Trophoblast cell (in vitro differentiated cells and primary cell): Measurements from ENCODE around the gene CSF3R.

Experiments used
- DNase-seq, 2 donors: peaks; one replicate each; pipeline ENCODE4 v3.0.0-alpha.2; 2016
- H2AFZ ChIP-seq: 2 replicates; pipeline ENCODE4 v1.6.1; 2013; ENCODE audit warnings: low read length, moderate library complexity, mild to moderate bottlenecking; ENCODE audit not compliant: insufficient read depth, poor library complexity
- H2AK5ac ChIP-seq: 2 replicates; pipeline ENCODE4 v1.6.1; 2013; ENCODE audit warnings: mild to moderate bottlenecking, low read length
- H2BK120ac ChIP-seq: 2 replicates; pipeline ENCODE4 v1.6.1; 2013; ENCODE audit warnings: low read length, mild to moderate bottlenecking, moderate library complexity; ENCODE audit not compliant: insufficient read depth, poor library complexity
- H2BK12ac ChIP-seq: 2 replicates; pipeline ENCODE4 v1.6.1; 2013; ENCODE audit warnings: mild to moderate bottlenecking, low read length, moderate library complexity
- H2BK5ac ChIP-seq: 2 replicates; pipeline ENCODE4 v1.6.1; 2013; ENCODE audit warnings: low read length, low read depth, moderate library complexity, mild to moderate bottlenecking; ENCODE audit not compliant: poor library complexity
- H3K14ac ChIP-seq: 2 replicates; pipeline ENCODE4 v1.6.1; 2013; ENCODE audit warnings: mild to moderate bottlenecking, low read length
- H3K18ac ChIP-seq: 2 replicates; pipeline ENCODE4 v1.6.1; 2013; ENCODE audit warnings: mild to moderate bottlenecking, low read length
- H3K23ac ChIP-seq: 2 replicates; pipeline ENCODE4 v1.6.1; 2013; ENCODE audit warnings: low read length
- H3K27ac ChIP-seq: 2 replicates; pipeline ENCODE4 v1.5.1; 2013; ENCODE audit warnings: low read depth, mild to moderate bottlenecking, inconsistent platforms, low read length, moderate library complexity
- H3K27me3 ChIP-seq: 2 replicates; pipeline ENCODE4 v1.6.1; 2013; ENCODE audit warnings: inconsistent platforms, mild to moderate bottlenecking, low read length, moderate library complexity; ENCODE audit not compliant: insufficient read depth
- H3K36me3 ChIP-seq, 2 experiments: 1 replicate in 1 of 2; 2 replicates in 1 of 2; pipeline ENCODE4 v1.6.1; 2013; ENCODE audit warnings: low read length in 2 of 2, mild to moderate bottlenecking in 2 of 2, moderate library complexity in 1 of 2; ENCODE audit not compliant: insufficient read depth in 2 of 2, control insufficient read depth in 1 of 2
- H3K4ac ChIP-seq: 2 replicates; pipeline ENCODE4 v1.6.1; 2013; ENCODE audit warnings: low read depth, mild to moderate bottlenecking, low read length, moderate library complexity
- H3K4me1 ChIP-seq, 2 experiments: 1 replicate in 1 of 2; 2 replicates in 1 of 2; pipeline ENCODE4 v1.6.1; 2013; ENCODE audit warnings: low read length in 2 of 2, mild to moderate bottlenecking in 2 of 2, moderate library complexity in 1 of 2; ENCODE audit not compliant: insufficient read depth in 2 of 2, control insufficient read depth in 1 of 2
- H3K4me2 ChIP-seq: 2 replicates; pipeline ENCODE4 v1.6.1; 2013; ENCODE audit warnings: inconsistent platforms, mild to moderate bottlenecking, low read length, moderate library complexity
- H3K4me3 ChIP-seq: 2 replicates; pipeline ENCODE4 v1.5.1; 2013; ENCODE audit warnings: mild to moderate bottlenecking, low read depth, low read length, inconsistent platforms
- H3K79me1 ChIP-seq: one replicate; pipeline ENCODE4 v1.6.1; 2013; ENCODE audit warnings: low read length
- H3K79me2 ChIP-seq: 2 replicates; pipeline ENCODE4 v1.6.1; 2013; ENCODE audit warnings: low read length, mild to moderate bottlenecking; ENCODE audit not compliant: control insufficient read depth, insufficient read depth, poor library complexity
- H3K9ac ChIP-seq: 2 replicates; pipeline ENCODE4 v1.6.1; 2013; ENCODE audit warnings: mild to moderate bottlenecking, low read length
- H3K9me3 ChIP-seq: 2 replicates; pipeline ENCODE4 v1.6.1; 2013; ENCODE audit warnings: low read depth, mild to moderate bottlenecking, control low read depth, inconsistent platforms, low read length; ENCODE audit not compliant: insufficient read depth
- H4K12ac ChIP-seq: 2 replicates; pipeline ENCODE4 v1.6.1; 2013; ENCODE audit warnings: low read depth, mild to moderate bottlenecking, low read length, moderate library complexity
- H4K8ac ChIP-seq: 2 replicates; pipeline ENCODE4 v1.6.1; 2013; ENCODE audit warnings: low read depth, mild to moderate bottlenecking, low read length, moderate library complexity
- H4K91ac ChIP-seq: one replicate; pipeline ENCODE4 v1.6.1; 2013; ENCODE audit warnings: low read depth, mild to moderate bottlenecking, low read length, moderate library complexity
- WGBS: extraction: QIAGEN DNeasy Blood & Tissue Kit; methylation state at CpG from one replicate; pipeline ENCODE4 v1.1.7; 2013; ENCODE audit warnings: missing lambda C conversion rate; ENCODE audit not compliant: insufficient read length, insufficient coverage; ENCODE audit errors: extremely low coverage; 5-methylcytosine and 5-hydroxymethylcytosine counted together

The CSF3R gene

DNA sequence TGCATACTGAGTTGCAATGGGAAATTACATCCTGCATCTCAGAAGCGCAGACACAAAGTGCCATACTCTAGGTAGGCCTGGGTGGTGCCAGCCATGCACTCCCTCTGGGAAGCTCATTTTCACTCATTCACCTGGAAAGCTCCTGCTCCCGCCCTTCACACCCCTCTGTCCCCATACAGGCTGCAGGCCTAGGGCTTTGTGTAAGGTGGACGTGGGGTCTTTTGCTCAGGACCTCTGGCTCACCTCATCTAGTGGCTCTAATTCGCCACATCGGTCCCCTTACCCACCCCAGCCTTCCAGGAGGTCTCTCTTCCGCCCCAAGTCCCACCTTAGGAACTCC, 19.3 kb downstream of the CSF3R start:
- peak overlapping the region; percentile 78 for H3K4me2 ChIP-seq
- peak overlapping the region; percentile 97 for H4K8ac ChIP-seq
- no peaks in the 10 kb centered on the region for H3K9me3 ChIP-seq
- H3K23ac ChIP-seq = no peak overlapping the region
- no peaks in the 10 kb centered on the region for H3K27me3 ChIP-seq
- peak overlapping the region; percentile 71 for H3K4ac ChIP-seq
- H3K4me3 ChIP-seq = peak overlapping the region; percentile 89
- peak overlapping the region; percentile 85 for H2BK120ac ChIP-seq
- peak overlapping the region; percentile 72 for H2AK5ac ChIP-seq
- H3K18ac ChIP-seq = peak overlapping the region; percentile 85
- H4K91ac ChIP-seq = peak overlapping the region; percentile 98
- DNase-seq = no peak
- peak overlapping the region; percentile 86 for H3K14ac ChIP-seq
- peaks cover 4 to 5% of the 10 kb centered on the region in 2 experiments for H3K4me1 ChIP-seq
- H3K79me1 ChIP-seq = peaks cover 13% of the 10 kb centered on the region
- no CpG with 5 or more reads among the region's 6 CpGs for WGBS
- peaks cover 25 to 37% of the 10 kb centered on the region in 2 experiments for H3K36me3 ChIP-seq
- H2BK12ac ChIP-seq = peak overlapping the region; percentile 2
- peak overlapping the region; percentile 70 for H2BK5ac ChIP-seq
- H3K9ac ChIP-seq = peak overlapping the region; percentile 87
- H4K12ac ChIP-seq = peak overlapping the region; percentile 86
- H3K27ac ChIP-seq = peak overlapping the region; percentile 78
- peaks cover 8% of the 10 kb centered on the region for H3K79me2 ChIP-seq
- peak overlapping the region; percentile 90 for H2AFZ ChIP-seq

DNA sequence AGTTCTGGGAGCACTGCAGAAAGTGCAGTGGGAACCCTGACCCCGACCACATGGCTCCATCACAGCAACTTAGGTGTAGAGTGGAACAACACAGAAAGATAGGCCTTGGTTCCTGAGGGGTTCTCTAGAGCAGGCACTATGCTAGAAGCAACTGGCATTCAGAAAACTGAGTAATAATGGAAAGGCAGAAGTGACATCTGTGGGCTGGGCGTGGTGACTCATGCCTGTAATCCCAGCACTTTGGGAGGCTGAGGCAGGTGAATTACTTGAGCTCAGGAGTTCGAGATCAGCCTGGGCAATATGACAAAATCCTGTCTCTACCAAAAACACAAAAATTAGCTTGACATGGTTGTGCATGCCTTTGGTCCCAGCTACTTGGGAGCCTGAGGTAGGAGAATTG, 23.8 kb downstream of the CSF3R start:
- Histone ChIP-seq H3K4me2 (no peak overlapping the region), H4K8ac (no peak overlapping the region), H2BK120ac (no peak overlapping the region), H3K79me2 (peaks cover 6% of the 10 kb centered on the region), H4K91ac (no peak overlapping the region), H3K9me3 (no peaks in the 10 kb centered on the region), H3K27me3 (no peaks in the 10 kb centered on the region), H3K9ac (no peak overlapping the region), H4K12ac (no peak overlapping the region), H3K79me1 (peaks cover 6% of the 10 kb centered on the region), H2AFZ (no peak overlapping the region), H3K36me3 (peaks cover 39 to 64% of the 10 kb centered on the region in 2 experiments), H2BK5ac (no peak overlapping the region), H2BK12ac (no peak overlapping the region), H3K18ac (no peak overlapping the region), H3K4me3 (no peak overlapping the region), H3K4ac (no peak overlapping the region), H2AK5ac (no peak overlapping the region), H3K14ac (no peak overlapping the region), H3K23ac (no peak overlapping the region), H3K4me1 (peaks cover 0 to 2% of the 10 kb centered on the region in 2 experiments), H3K27ac (no peak overlapping the region)
- no CpG with 5 or more reads among the region's 3 CpGs for WGBS
- no peak for DNase-seq

DNA sequence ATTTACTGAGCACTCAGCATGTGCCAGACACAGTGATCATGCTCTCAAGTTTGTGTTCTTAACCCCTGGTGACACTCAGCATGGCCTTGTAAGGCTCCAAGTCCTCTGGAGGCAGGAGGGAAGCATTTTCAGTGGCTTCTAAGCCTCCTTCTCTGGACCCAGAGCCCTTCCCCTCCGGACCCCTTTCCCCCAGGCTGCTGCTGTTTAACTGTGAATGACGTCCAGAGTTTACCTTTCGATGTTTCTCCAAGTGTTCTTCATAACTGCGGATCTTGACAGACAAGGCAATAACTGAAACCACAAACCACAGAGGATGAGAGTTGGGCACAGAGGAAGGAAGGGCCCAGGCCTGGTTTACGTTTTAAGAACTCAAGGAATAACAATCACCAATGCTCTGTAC, 25.0 kb downstream of the CSF3R start:
- Histone ChIP-seq H3K27ac (no peak overlapping the region), H3K79me1 (no peaks in the 10 kb centered on the region), H4K8ac (no peak overlapping the region), H2BK120ac (no peak overlapping the region), H4K91ac (no peak overlapping the region), H3K4me3 (no peak overlapping the region), H2BK12ac (no peak overlapping the region), H3K79me2 (no peaks in the 10 kb centered on the region), H3K9me3 (no peaks in the 10 kb centered on the region), H3K14ac (no peak overlapping the region), H2BK5ac (no peak overlapping the region), H2AFZ (no peak overlapping the region), H3K4me2 (no peak overlapping the region), H3K23ac (no peak overlapping the region), H3K4ac (no peak overlapping the region), H4K12ac (no peak overlapping the region), H3K36me3 (peaks cover 39 to 64% of the 10 kb centered on the region in 2 experiments), H3K18ac (no peak overlapping the region), H2AK5ac (no peak overlapping the region), H3K9ac (no peak overlapping the region), H3K4me1 (no peaks in the 10 kb centered on the region), H3K27me3 (no peaks in the 10 kb centered on the region)
- no CpG with 5 or more reads among the region's 5 CpGs for WGBS
- no peak for DNase-seq

DNA sequence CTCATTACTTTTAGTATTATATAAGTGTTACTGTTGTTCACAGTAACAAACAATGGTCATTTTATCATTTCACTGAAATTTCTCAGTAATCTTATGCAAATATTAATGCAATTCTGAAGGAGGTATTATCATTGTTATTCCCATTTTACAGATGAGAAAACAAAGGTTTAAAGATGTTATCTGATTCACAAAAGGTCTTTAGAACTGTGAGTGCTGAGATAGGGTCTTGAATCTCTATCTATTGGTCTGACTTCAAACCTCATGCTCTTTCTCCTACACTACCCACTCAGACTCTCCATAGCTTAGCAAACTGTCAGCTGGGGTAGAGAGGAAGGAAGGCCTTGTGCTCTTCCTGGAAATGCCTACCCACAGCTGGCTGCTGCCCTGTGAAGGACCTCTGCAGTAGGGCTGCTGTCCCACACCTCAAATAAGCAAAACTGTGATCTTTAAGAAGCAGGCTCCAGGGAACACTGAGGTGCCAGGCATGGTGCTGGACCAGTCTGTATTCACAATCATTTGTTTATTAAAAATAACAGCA, 26.3 kb downstream of the CSF3R start:
- DNase-seq = no peak
- no peaks in the 10 kb centered on the region for H3K9me3 ChIP-seq
- no peak overlapping the region for H2BK5ac ChIP-seq
- peaks cover 30 to 54% of the 10 kb centered on the region in 2 experiments for H3K36me3 ChIP-seq
- no peak overlapping the region for H3K14ac ChIP-seq
- H3K4ac ChIP-seq = no peak overlapping the region
- H4K91ac ChIP-seq = no peak overlapping the region
- no peak overlapping the region for H3K27ac ChIP-seq
- no peak overlapping the region for H4K12ac ChIP-seq
- no peaks in the 10 kb centered on the region for H3K4me1 ChIP-seq
- no peak overlapping the region for H3K9ac ChIP-seq
- no peak overlapping the region for H2AK5ac ChIP-seq
- H2AFZ ChIP-seq = no peak overlapping the region
- no peak overlapping the region for H2BK120ac ChIP-seq
- no peaks in the 10 kb centered on the region for H3K79me1 ChIP-seq
- no peak overlapping the region for H2BK12ac ChIP-seq
- H3K18ac ChIP-seq = no peak overlapping the region
- no peak overlapping the region for H4K8ac ChIP-seq
- H3K27me3 ChIP-seq = no peaks in the 10 kb centered on the region
- no peak overlapping the region for H3K23ac ChIP-seq
- H3K79me2 ChIP-seq = no peaks in the 10 kb centered on the region
- no peak overlapping the region for H3K4me2 ChIP-seq
- H3K4me3 ChIP-seq = no peak overlapping the region
